RCC 7860 (cell line): Measurements from ENCODE around the gene ZNF705A.
"Not testable (repeated sequence)": the region's sequence is repeated elsewhere in the genome, so short reads cannot be mapped to it uniquely, and the experiment has no call there.

Source experiments
- DNase-seq: peaks from one replicate; pipeline ENCODE4 v3.0.0-alpha.2; 2015; ENCODE audit warnings: low spot score
- FAIRE-seq: peaks from 2 replicates; lab custom pipeline; 2012; peaks lifted over from hg19 to GRCh38; lab: Jason Lieb, UNC

The ZNF705A gene

DNA sequence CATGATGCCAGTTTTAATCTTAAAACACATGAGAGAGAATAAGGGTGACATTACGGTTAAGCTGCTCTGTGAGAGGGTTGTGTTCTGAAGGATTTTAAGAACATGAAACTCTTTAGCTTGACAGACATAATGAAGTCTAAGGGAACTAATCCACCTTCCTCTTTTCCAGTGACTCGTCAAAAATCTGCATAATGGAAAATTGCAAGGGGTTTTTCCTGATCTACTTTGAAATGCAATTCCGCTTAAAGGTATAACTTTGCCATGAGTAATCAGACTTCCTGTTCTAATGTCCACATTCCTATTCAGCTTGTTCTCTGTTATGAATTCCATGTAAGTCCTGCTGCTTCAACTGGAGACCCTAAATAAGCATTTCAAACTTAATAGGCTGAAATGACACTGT is at the start of gene ZNF705A:
ZNF705A (plus strand) TSS at position 171 of the 400 bp plus-strand sequence. CDS start 15,611 bp downstream, outside the sequence.
- FAIRE-seq (peak; percentile 76), DNase-seq (peak; percentile 77)

DNA sequence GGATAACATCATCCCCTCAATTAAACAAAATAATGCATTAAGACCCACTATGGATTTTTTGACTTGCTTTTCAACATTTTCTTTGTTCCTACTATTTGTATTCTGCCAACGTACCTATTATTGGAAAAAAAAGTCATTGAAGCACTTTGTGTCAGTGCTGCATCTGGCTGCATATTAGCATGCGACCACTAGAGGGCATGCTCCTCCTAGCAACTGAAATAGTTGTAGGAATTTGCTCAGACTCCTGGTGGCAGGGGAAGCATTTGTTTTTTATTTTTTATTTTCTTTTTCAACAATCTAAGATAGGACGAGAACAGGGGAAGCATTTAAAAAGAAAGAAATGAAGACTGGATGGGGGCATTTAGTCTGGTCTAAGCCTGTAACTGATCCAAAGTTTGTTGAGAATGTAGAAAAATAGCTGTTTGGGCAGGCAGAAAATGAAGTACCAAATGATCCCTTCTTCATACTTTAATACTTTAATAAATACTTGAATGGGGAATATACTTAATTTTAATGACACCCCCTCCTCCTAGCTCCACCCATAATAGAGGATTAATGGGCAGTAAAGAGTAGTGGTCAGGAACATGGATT is 47.9 kb upstream of the ZNF705A start:
- FAIRE-seq (peak; percentile 76), DNase-seq (peak; percentile 39)

DNA sequence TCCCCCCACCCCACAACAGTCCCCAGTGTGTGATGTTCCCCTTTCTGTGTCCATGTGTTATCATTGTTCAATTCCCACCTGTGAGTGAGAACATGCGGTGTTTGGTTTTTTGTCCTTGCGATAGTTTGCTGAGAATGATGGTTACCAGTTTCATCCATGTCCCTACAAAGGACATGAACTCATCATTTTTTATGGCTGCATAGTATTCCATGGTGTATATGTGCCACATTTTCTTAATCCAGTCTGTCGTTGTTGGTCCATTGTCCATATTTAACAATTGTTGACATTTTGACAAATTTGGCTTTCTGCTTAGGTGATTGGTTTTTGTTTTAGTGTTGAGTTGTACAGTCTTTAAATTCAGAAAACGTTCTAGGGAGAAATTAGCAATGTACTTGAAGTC is 43.7 kb upstream of the ZNF705A start:
- FAIRE-seq, DNase-seq: not testable (repeated sequence)

GRCh38 chr12:8120072-8120713 is 36.6 kb upstream of the ZNF705A start:
- no peak for FAIRE-seq

GRCh38 chr12:8123124-8123912 is 33.5 kb upstream of the ZNF705A start, which contains the start of gene CLEC4A:
TSS of gene CLEC4A (plus strand) at chr12:8123617. CDS start at chr12:8123879, 262 bp downstream.
- no peak for FAIRE-seq
- DNase-seq: no peak

More at GRCh38 chr12:8120072-8120713, 36.6 kb upstream of the ZNF705A start:
- no peak for DNase-seq

- no peak for FAIRE-seq
- DNase-seq: no peak
Observed at GRCh38 chr12:8127138-8127537, 29.7 kb upstream of the ZNF705A start.

DNA sequence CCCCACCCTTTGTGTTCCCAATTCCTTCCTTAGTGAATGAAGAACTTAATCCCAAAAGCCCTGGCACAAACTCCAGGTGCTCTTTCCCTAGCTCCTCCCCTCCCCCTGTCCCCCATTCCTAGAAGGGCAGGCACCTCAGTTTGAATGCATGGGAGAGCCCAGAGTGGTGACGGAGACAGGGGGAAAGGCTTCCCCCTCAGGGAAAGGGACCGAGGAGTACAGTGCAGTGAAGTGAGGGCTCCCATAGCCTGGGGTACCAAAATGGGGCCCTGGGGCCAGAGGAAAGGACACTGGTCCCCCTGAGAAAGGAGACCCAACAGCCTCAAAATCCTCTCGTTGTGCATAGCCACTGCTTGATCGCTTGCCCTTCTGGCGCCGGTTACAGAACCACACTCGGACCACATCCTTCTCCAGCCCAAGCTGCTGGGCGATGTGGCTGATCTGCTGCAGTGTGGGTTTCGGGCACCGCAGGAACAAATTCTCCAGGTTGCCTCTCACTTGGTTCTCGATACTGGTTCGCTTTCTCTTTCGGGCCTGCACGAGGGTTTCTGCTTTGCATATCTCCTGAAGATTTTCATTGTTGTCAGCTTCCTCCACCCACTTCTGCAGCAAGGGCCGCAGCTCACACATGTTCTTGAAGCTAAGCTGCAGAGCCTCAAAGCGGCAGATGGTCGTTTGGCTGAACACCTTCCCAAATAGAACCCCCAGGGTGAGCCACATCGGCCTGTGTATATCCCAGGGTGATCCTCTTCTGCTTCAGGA is 23.0 kb upstream of the ZNF705A start:
- FAIRE-seq, DNase-seq: not testable (repeated sequence)

DNA sequence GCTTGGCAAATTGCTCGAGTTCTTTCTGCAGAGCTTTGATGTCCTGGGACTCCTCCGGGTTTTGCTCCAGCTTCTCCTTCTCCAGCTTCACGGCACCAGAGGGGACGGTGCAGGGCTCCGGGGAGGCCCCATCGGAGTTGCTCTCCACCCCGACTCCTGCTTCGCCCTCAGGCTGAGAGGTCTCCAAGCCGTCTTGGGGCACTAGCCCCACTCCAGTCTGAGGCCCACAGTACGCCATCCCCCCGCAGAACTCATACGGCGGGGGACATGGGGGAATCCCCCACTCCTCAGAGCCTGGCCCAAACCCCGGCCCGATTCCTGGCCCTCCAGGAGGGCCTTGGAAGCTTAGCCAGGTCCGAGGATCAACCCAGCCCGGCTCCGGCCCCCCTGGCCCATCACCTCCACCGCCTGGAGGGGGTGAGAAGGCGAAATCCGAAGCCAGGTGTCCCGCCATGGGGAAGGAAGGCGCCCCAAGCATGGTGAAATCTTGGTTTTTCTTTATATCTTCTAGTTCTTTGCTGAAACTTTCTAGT is 22.4 kb upstream of the ZNF705A start:
- FAIRE-seq, DNase-seq: not testable (repeated sequence)

DNA sequence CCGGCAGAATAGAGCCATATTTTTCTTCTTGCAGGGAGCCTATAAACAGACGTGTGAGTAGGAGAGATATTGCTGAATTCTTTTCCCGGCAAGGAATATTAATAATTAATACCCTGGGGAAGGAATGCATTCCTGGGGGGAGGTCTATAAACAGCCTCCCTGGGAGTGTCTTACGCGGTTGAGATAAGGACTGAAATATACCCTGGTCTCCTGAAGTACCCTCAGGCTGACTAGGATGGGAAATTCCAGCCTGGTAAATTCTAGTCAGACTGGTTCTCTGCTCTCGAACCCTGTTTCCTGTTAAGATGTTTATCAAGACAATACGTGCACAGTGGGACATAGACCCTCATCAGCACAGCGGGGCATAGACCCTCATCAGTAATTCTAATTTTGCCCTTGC is 15.2 kb upstream of the ZNF705A start:
- not testable (repeated sequence) for DNase-seq, FAIRE-seq

- DNase-seq: no peak
- FAIRE-seq: no peak
Observed at GRCh38 chr12:8143261-8143660, 13.6 kb upstream of the ZNF705A start.

GRCh38 chr12:8145754-8146441 is 10.9 kb upstream of the ZNF705A start:
- DNase-seq: no peak

GRCh38 chr12:8146442-8146771 is 10.4 kb upstream of the ZNF705A start:
- DNase-seq (no peak), FAIRE-seq (no peak)

More at GRCh38 chr12:8145754-8146441, 10.9 kb upstream of the ZNF705A start:
- no peak for FAIRE-seq

- FAIRE-seq: peak; percentile 12
- no peak for DNase-seq
Observed at GRCh38 chr12:8154526-8154925, 2.3 kb upstream of the ZNF705A start.

DNA sequence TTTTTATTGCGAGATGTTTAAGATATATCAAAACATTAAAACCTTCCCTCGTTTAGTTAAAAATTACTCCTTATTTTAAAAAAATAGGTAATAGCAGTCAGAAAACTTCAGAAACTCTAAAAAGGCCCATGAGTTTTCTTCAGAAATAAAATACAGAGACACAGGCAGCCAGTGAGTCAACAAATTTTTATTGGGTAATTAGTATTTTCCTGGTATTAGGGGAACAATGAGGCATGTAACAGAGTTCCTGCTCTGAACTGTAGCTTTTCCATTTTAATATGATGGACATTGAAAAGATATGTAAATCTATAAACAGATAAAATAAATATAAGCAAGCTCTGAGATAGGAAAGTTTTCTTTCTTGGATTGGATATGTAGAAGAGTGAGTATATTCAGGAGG is 399 bp upstream of the ZNF705A start:
- DNase-seq (no peak), FAIRE-seq (peak; percentile 2)

- peak; percentile 71 for DNase-seq
- FAIRE-seq: peak; percentile 81
Observed at GRCh38 chr12:8157484-8158198, 826 bp downstream of the ZNF705A start.

DNA sequence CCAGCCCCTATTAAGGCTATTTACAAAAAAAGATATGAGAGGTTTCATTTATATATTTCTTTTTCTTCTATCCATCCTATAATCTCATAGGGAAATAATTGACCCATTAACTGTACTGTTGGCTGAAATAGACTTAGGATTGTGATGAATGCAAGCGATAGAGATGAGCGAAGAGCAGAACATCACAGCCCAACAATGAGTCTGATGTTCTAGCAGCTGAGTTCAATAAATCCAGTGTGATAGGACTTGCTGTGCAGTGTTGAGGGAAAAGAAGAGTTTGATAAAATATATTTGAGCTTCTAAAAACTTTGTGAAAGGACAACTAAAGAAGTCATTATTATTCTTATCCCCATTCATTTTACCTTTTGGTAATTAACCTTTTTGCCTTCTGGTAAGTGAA is 16.1 kb downstream of the ZNF705A start:
- FAIRE-seq, DNase-seq: not testable (repeated sequence)

DNA sequence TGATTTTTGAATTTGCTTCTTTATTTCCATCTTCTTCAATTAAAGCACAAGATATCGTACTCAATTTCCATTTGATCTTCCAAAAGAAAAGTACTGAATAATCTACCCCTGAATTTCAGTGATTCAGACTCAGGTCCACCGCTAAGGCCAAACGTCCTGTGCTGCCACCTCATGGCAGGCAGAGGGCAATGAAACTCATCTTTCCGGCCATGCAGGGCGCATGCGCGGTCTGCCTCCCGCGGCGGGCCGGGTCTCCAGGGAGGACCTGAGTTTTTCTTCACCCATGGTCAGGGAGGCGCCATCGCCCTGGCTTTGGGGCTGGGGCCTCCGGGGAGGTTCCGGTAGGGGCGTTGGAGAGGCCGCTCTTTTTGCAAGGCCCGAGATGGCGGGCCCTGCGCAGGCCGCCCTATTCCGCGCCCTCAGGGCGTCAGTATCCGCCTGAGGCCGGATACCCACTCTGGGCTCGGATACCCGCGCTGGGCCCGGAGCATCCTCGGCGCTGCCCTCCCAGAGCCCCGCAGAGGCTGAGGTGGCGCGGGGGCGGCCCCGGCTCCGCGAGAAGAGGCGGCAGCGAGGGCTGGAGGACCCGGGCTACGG is 23.3 kb downstream of the ZNF705A start:
- not testable (repeated sequence) for FAIRE-seq
- DNase-seq: peak; percentile 47

- not testable (repeated sequence) for FAIRE-seq
Observed at GRCh38 chr12:8181271-8181670, 24.5 kb downstream of the ZNF705A start.

GRCh38 chr12:8182923-8183322 is 26.1 kb downstream of the ZNF705A start:
- not testable (repeated sequence) for DNase-seq, FAIRE-seq

More at GRCh38 chr12:8181271-8181670, 24.5 kb downstream of the ZNF705A start:
- DNase-seq: not testable (repeated sequence)
